ENCODE results near the gene RNF220. TPM values are rescaled to one million over a fixed set of nuclear protein-coding genes. Genes with fewer than 3 reads are reported as not detected.

The RNF220 gene
- total and polyA plus RNA-seq, 9 of the 15 experiments (the other 6 are each of a cell fraction or from before 2014, with no cell fraction given): 5.1 to 117 (median 66.9) TPM

DNA sequence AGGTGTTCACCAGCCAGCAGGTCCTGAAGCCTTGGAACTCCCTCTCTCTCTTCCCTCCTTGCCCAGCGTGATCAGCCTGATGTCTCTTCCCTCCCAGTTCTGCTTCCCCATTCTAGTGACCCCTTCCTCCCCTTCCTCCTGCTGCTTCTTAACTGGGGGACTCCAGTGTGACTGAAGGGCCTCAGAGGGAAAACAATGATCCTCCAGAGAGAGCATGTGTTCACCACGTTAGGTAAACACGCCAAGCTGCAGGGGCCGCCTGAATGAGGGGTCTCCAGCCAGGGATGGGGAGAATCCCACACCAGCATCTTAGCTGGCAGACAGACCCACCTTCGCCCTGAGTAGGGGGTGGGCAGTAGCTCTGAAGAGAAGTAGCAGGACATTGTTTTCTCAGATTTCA lies 144.5 kb downstream of the RNF220 start (continued):
- TF ChIP-seq, protein P1, sequence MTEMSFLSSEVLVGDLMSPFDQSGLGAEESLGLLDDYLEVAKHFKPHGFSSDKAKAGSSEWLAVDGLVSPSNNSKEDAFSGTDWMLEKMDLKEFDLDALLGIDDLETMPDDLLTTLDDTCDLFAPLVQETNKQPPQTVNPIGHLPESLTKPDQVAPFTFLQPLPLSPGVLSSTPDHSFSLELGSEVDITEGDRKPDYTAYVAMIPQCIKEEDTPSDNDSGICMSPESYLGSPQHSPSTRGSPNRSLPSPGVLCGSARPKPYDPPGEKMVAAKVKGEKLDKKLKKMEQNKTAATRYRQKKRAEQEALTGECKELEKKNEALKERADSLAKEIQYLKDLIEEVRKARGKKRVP (CRISPR knock-in tag; IDR thresholded peaks at IDR 0.05): no peak

DNA sequence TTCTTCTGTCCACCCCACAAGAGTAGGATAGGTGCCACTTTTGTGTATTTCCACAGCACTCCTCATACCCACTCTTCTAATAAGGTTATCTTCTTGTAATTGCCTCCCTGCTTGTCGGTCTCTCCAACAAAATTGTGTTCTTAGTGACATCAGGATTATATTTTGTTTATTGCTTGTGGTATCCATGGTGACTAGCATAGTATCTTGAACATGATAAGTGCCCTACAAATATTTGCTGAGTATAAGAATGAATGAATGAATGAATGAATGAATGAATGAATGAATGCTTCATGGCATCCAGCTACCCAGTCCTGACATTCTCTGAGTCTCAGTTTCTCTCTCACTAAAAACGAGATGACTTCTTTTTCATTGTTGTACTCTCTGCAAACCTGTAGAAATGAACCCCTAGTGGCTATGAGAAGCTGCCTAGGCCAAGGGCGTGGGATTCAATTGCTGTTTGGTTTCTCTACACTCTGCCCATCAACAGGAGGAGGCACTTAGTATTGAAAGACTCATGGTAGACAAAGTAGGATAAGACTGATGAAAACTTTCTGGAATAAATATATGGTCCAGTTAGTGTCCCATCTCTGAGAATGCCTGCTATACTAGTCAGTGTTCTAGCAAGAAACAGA lies 148.2 kb downstream of the RNF220 start:
- no peaks in the 10 kb centered on the region for H3K4me1 ChIP-seq (replicated peaks in 1 of 2; ENCODE audit: control insufficient read depth in 2 of 2, insufficient read depth in 2 of 2, low read length in 2 of 2)
- no peak for ATAC-seq
- peaks cover 58 to 65% of the 10 kb centered on the region in 2 experiments for H3K27me3 ChIP-seq (ENCODE audit: control insufficient read depth in 2 of 2, insufficient read depth in 2 of 2, low read length in 2 of 2)
- H3K9me1 ChIP-seq (ENCODE audit: control insufficient read depth, insufficient read depth, low read length): no peaks in the 10 kb centered on the region
- 6% methylated on average over 3 of the region's 3 CpGs for WGBS (ENCODE audit: insufficient coverage, low coverage, missing lambda C conversion rate)
- H3K9ac ChIP-seq (ENCODE audit: insufficient read depth in 1 of 2, low read depth in 2 of 2, low read length in 2 of 2): no peak overlapping the region
- BruUV-seq (replicated peaks): no TSS peak
- no peaks in the 10 kb centered on the region for H3K79me2 ChIP-seq (ENCODE audit: control insufficient read depth, insufficient read depth, low read length)
- H3K36me3 ChIP-seq (ENCODE audit: control insufficient read depth, insufficient read depth, low read length): no peaks in the 10 kb centered on the region
- H3K4me3 ChIP-seq: no peak overlapping the region
- no peak for DNase-seq (ENCODE audit: extremely low read depth in 1 of 4, low spot score in 3 of 4)
- no peak overlapping the region for H2AFZ ChIP-seq (ENCODE audit: low read depth, low read length)
- intact Hi-C loops (cut with micrococcal nuclease): no loop called here
- H3K27ac ChIP-seq (ENCODE audit: extremely low read depth, low read depth, low read length): no peak overlapping the region
- in situ Hi-C loops (cut with MboI): loop anchor here (10.0 kb wide), 1 partner anchor 522 kb away; no protein-coding TSS in a partner anchor
- ChIA-PET CTCF (ENCODE audit: low intra/inter-chr PET ratio) (no interaction called here), POLR2A (interaction anchor here (1.3 to 1.6 kb wide), 3 partner anchors 9 to 10 kb away, joined by 4 to 11 read pairs (median 8); no protein-coding TSS in a partner anchor)
- H3K9me3 ChIP-seq (replicated peaks; ENCODE audit: control insufficient read depth, insufficient read depth, low read depth, low read length): no peaks in the 10 kb centered on the region
- FAIRE-seq: no peak
- 0 out of 2 replicates have a peak, but pooled peaks cover 13% of the 10 kb centered on the region for H4K20me1 ChIP-seq (replicated peaks; ENCODE audit: control insufficient read depth, insufficient read depth, low read length)
- TF ChIP-seq, protein P2, sequence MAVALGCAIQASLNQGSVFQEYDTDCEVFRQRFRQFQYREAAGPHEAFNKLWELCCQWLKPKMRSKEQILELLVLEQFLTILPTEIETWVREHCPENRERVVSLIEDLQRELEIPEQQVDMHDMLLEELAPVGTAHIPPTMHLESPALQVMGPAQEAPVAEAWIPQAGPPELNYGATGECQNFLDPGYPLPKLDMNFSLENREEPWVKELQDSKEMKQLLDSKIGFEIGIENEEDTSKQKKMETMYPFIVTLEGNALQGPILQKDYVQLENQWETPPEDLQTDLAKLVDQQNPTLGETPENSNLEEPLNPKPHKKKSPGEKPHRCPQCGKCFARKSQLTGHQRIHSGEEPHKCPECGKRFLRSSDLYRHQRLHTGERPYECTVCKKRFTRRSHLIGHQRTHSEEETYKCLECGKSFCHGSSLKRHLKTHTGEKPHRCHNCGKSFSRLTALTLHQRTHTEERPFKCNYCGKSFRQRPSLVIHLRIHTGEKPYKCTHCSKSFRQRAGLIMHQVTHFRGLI (CRISPR knock-in tag; IDR thresholded peaks at IDR 0.05): no peak
- no peak for TF ChIP-seq CREM (IDR thresholded peaks at IDR 0.05; ENCODE audit: low read depth)
- no peak for TF ChIP-seq GABPA (tag; conservative IDR thresholded peaks at IDR 0.05; ENCODE audit: low read depth)
- TF ChIP-seq ZNF24 (IDR thresholded peaks at IDR 0.05): peak; percentile 90
- TF ChIP-seq SP2 (IDR thresholded peaks at IDR 0.05; ENCODE audit: extremely low read depth, low read depth, low read length, poor library complexity, severe bottlenecking): no peak
- H3K4me2 ChIP-seq (ENCODE audit: insufficient read depth, low read length): peak overlapping the region; percentile 17; the same call in 1 of the 2 replicates

Data from K562 (cell line).